Ecto neural progenitor cell (in vitro differentiated cells): ENCODE results near the gene TET2.
"Not testable (repeated sequence)": the region's sequence is repeated elsewhere in the genome, so short reads cannot be mapped to it uniquely, and the experiment has no call there.

Experiments used
- DNase-seq: peaks from one replicate; pipeline ENCODE4 v3.0.0-alpha.2; 2018; ENCODE audit warnings: low spot score

TET2 gene

DNA sequence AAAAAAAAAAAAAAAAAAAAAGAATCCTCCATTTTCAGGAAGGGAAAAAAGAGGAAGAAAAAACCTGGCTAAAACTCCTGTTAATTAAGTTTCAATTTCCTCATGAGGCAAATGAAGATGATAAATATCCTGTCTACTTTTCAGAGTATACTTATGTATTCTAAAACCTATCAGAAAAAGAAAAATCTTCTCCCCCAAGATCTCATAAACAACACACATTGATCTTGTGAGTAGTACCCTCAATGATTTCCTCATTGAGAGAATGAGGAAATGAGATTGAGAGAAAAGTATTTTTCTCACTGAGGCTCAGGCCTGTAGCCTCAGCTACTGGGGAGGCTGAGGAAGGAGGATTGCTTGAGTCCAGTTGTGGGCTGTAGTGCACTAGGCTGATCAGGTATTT lies 146.7 kb downstream of the TET2 start:
- no peak for DNase-seq

DNA sequence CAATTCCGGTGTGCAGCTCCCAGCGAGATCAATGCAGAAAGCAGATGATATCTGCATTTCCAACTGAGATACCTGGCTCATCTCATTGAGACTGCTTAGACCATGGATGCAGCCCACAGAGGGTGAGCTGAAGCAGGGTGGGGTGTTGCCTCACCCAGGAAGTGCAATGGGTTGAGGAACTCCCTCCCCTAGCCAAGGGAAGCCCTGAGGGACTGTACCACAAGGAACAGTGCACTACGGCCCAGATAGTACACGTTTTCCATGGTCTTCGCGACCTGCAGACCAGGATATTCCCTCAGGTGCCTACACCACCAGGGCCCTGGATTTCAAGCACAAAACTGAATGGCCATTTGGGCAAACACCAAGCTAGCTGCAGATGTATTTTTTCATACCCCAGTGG lies 150.0 kb downstream of the TET2 start:
- DNase-seq = no peak

DNA sequence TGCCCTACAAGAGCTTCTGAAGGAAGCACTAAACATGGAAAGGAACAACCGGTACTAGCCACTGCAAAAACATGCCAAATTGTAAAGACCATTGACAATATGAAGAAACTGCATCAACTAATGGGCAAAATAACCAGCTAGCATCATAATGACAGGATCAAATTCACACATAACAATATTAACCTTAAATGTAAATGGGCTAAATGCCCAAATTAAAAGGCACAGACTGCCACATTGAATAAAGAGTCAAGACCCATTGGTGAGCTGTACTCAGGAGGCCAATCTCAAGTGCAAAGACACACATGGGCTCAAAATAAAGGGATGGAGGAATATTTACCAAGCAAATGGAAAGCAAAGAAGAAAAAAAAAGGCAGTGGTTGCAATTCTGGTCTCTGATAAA lies 152.4 kb downstream of the TET2 start:
- DNase-seq = not testable (repeated sequence)

DNA sequence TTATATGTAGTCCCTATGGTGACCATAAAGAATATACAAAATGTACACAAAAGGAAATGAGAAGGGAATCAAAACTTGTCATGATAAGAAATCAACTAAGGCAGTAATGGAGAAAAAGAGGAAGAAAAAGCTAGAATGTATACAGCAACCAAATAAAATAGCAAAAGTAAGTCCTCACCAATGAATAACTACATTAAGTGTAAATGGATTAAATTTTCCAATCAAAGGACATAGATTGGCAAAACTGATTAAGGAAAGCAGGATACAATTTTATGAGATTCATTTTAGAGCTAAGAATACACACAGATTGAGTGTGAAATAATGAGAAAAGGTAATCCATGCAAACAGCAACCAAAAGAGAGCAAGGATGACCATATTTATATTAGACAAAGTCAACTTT lies 157.4 kb downstream of the TET2 start:
- DNase-seq = no peak

GRCh38 chr4:105305019-105305836 lies 158.6 kb downstream of the TET2 start:
- DNase-seq = no peak

DNA sequence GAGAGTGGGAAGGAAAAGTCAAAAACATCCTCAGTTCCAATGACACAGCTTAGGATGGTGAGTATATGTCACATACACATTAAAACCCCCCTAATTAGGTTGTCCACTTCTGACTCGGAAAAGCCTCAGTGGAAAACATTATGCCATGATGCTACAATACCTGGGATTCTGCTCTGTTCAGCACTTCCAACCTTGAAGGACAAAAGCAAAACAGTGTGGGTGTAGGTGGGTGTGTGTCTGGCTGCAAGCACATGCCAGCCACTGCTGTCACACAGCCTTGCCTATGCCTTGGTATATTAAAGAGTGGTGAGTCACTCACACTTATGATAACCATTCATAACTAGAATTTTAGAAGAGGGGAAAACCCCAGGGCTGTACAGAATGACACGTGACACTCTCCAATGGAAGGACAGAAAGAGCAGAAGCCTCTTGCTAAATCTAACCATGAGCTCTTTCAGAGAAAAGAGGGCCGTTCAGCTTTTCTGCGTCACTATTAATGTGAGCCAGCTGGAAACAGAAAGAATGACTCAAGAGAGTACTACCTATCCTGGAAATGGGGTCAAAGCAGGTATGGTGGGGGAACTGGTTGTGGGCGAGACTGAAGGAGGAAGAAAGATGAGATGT lies 159.6 kb downstream of the TET2 start:
- no peak for DNase-seq

- no peak for DNase-seq
Measured at GRCh38 chr4:105306820-105307219, 160.1 kb downstream of the TET2 start.

GRCh38 chr4:105318486-105318885 lies 171.8 kb downstream of the TET2 start:
- DNase-seq = no peak

DNA sequence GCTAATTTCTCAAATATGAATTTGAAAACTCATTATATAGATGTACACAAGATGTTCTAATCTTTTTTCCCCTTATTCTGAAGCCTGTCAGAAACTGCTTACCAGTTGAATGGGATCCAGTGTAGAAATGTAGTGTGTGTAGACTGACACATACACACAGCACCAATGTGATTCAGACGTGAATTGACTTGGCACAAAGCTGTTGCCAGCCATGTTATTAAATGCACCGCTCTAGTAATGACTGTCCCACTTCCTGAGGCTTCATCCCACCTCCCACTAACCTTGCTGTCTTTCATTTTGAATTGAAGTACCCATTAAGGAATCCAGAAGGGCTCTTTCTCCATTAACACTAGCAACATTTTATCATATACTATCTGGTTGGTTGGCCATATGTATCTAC lies 180.5 kb downstream of the TET2 start:
- DNase-seq = no peak

DNA sequence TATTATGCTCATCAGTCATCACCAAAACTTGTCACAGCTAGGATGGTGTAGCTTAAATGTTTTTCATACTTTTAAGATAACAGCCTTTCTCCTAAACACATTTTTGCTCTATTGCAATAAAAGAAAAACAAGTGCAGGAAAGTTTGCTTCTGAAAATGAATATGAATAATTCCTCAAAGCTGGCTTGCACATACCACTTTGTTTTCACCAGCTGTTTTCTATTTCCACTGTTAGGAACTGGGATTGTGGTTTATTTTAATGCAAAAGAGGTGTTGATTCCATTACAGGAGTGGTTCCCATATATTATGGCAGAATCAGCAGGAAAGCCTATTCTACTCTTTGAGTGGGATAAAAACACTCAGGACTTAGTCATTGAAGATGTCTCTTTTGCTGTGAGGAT lies 181.3 kb downstream of the TET2 start:
- no peak for DNase-seq

- DNase-seq = no peak
Measured at GRCh38 chr4:105329081-105329480, 182.4 kb downstream of the TET2 start.
